Keratinocyte (primary cell): ENCODE results near the gene TNFSF15. TPM values are rescaled to one million over a fixed set of nuclear protein-coding genes. Genes with fewer than 3 reads are reported as not detected.

Experiments
- DNase-seq: peaks from one replicate; pipeline ENCODE4 v3.0.0-alpha.2; 2011; ENCODE audit warnings: low read depth, missing footprints, low spot score
- FAIRE-seq: peaks from 2 replicates; lab custom pipeline; 2011; peaks lifted over from hg19 to GRCh38; lab: Jason Lieb, UNC
- H2AFZ ChIP-seq: 2 replicates; pipeline ENCODE4 v1.6.0; 2012; ENCODE audit warnings: low read length, control low read depth, inconsistent platforms; ENCODE audit not compliant: control insufficient read depth
- H3K27ac ChIP-seq: 2 replicates; pipeline ENCODE4 v1.5.1; 2011; ENCODE audit warnings: low read length; ENCODE audit not compliant: control insufficient read depth, insufficient read depth
- H3K27me3 ChIP-seq: 3 replicates; pipeline ENCODE4 v1.6.0; 2011; ENCODE audit warnings: low read length; ENCODE audit not compliant: control insufficient read depth, insufficient read depth; ENCODE audit errors: extremely low read depth
- H3K36me3 ChIP-seq, 2 experiments: 2 replicates in 1 of 2; 3 replicates in 1 of 2; pipeline ENCODE4 v1.5.1; 2011; ENCODE audit warnings: low read length in 2 of 2, mild to moderate bottlenecking in 1 of 2; ENCODE audit not compliant: control insufficient read depth in 2 of 2, insufficient read depth in 2 of 2; ENCODE audit errors: extremely low read depth in 1 of 2
- H3K4me1 ChIP-seq: 3 replicates; pipeline ENCODE4 v1.5.1; 2011; ENCODE audit warnings: low read length; ENCODE audit not compliant: control insufficient read depth, insufficient read depth; ENCODE audit errors: extremely low read depth
- H3K4me2 ChIP-seq: 3 replicates; pipeline ENCODE4 v1.6.0; 2011; ENCODE audit warnings: low read depth, low read length; ENCODE audit not compliant: control insufficient read depth, insufficient read depth; ENCODE audit errors: extremely low read depth
- H3K4me3 ChIP-seq, 3 experiments: fragments of 200-600 bp in 1 of 3; sonication (generic) in 1 of 3; 2 replicates in 2 of 3; 3 replicates in 1 of 3; pipeline ENCODE4 v1.5.1; 2011 to 2016; ENCODE audit warnings: low read length in 3 of 3, mild to moderate bottlenecking in 3 of 3, control low read depth in 2 of 3, inconsistent platforms in 1 of 3, low read depth in 1 of 3, mixed read lengths in 1 of 3, mixed run types in 1 of 3, moderate library complexity in 1 of 3; ENCODE audit not compliant: control insufficient read depth in 2 of 3, insufficient read depth in 2 of 3; ENCODE audit errors: extremely low read depth in 1 of 3
- H3K79me2 ChIP-seq: 2 replicates; pipeline ENCODE4 v1.6.0; 2012; ENCODE audit warnings: low read length; ENCODE audit not compliant: control insufficient read depth, insufficient read depth
- H3K9ac ChIP-seq: 3 replicates; pipeline ENCODE4 v1.6.0; 2011; ENCODE audit warnings: low read length; ENCODE audit not compliant: control insufficient read depth, insufficient read depth; ENCODE audit errors: extremely low read depth
- H3K9me1 ChIP-seq: 3 replicates; pipeline ENCODE4 v1.6.0; 2011; ENCODE audit warnings: low read length; ENCODE audit not compliant: control insufficient read depth, insufficient read depth; ENCODE audit errors: extremely low read depth
- H3K9me3 ChIP-seq: 2 replicates; pipeline ENCODE4 v1.5.1; 2012; ENCODE audit warnings: low read depth, low read length; ENCODE audit not compliant: control insufficient read depth
- H4K20me1 ChIP-seq: 3 replicates; pipeline ENCODE4 v1.6.0; 2011; ENCODE audit warnings: low read length; ENCODE audit not compliant: control insufficient read depth, insufficient read depth; ENCODE audit errors: extremely low read depth
- CTCF ChIP-seq, 3 experiments: IDR thresholded peaks in 1 of 3; conservative IDR thresholded peaks in 1 of 3; optimal IDR thresholded peaks in 1 of 3; 2 replicates in 2 of 3; 3 replicates in 1 of 3; pipeline versions ENCODE3 to v1.5.1; 2011; ENCODE audit warnings: low read length in 3 of 3, mild to moderate bottlenecking in 3 of 3, moderate library complexity in 2 of 3, control low read depth in 1 of 3, inconsistent platforms in 1 of 3; ENCODE audit not compliant: insufficient read depth in 2 of 3; ENCODE audit errors: extremely low read depth in 1 of 3
- EZH2 ChIP-seq: IDR thresholded peaks from one replicate; pipeline ENCODE4 v1.6.1; 2012; ENCODE audit warnings: inconsistent platforms, mild to moderate bottlenecking, low read length, moderate library complexity
- dilution Hi-C: fragments of 300-500 bp; cut with MboI; formaldehyde crosslinking; loops from one replicate; pipeline ENCODE4 v1.7.0; 2020; ENCODE audit warnings: low sequenced_read_pairs; ENCODE audit not compliant: extremely low pct_ligation_motif_present
- polyA plus RNA-seq, 5 experiments: library from polyadenylated mRNA; depleted of rRNA in 3 of 5; stranded (reverse) in 3 of 5; stranded (forward) in 1 of 5; unstranded in 1 of 5; fragments of >200 nt; gene quantifications; 1 replicate in 1 of 5; 2 replicates in 3 of 5; 3 replicates in 1 of 5; pipeline versions ENCODE4 v1.2.1 to v1.2.3, GENCODE V29; 2011 to 2012; ENCODE audit warnings: missing spikeins in 2 of 5, low read depth in 1 of 5, low replicate concordance in 1 of 5

The TNFSF15 gene
- polyA plus RNA-seq, 1 donor (not counting 4 experiments of a cell fraction or from before 2014, with no cell fraction given), result 1.1 TPM

DNA sequence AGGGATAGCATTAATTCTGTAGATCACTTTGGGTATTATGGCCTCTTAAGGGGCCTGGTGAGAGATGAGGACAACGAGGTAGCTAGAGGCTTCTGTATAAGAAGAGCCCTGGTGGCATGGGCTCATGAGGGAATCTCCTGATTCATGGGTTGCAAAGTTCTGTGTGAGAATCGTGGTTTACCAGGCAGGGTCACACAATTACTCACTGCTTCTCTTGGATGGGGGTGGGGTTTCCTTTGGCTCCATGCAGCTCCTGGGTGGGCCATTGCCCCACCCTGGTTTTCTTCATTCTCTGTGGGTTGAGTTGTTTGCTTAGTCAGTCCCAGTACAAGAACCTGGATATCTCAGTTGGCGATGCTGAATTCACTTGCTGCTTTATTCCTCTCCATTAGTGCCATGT lies 30.9 kb upstream of the TNFSF15 start:
- H2AFZ ChIP-seq, result no peak overlapping the region
- no peaks in the 10 kb centered on the region for H3K9me1 ChIP-seq
- H3K27me3 ChIP-seq, result no peaks in the 10 kb centered on the region
- DNase-seq (no peak), FAIRE-seq (peak; percentile 43)
- H3K4me3 ChIP-seq, result no peak overlapping the region
- no peaks in the 10 kb centered on the region for H3K79me2 ChIP-seq
- no peaks in the 10 kb centered on the region for H3K4me1 ChIP-seq
- TF ChIP-seq EZH2, result no peak
- no peak for TF ChIP-seq CTCF (optimal IDR thresholded peaks at IDR 0.05 in 1 of 3, IDR thresholded peaks at IDR 0.05 in 1 of 3, conservative IDR thresholded peaks at IDR 0.05 in 1 of 3; ENCODE audit: extremely low read depth in 1 of 3, insufficient read depth in 2 of 3, low read length in 3 of 3)
- no peak overlapping the region for H3K4me2 ChIP-seq
- H3K9ac ChIP-seq, result no peak overlapping the region
- no peaks in the 10 kb centered on the region for H4K20me1 ChIP-seq
- dilution Hi-C loops, result no loop called here
- H3K27ac ChIP-seq, result no peak overlapping the region
- H3K9me3 ChIP-seq, result no peaks in the 10 kb centered on the region
- no peaks in the 10 kb centered on the region for H3K36me3 ChIP-seq

DNA sequence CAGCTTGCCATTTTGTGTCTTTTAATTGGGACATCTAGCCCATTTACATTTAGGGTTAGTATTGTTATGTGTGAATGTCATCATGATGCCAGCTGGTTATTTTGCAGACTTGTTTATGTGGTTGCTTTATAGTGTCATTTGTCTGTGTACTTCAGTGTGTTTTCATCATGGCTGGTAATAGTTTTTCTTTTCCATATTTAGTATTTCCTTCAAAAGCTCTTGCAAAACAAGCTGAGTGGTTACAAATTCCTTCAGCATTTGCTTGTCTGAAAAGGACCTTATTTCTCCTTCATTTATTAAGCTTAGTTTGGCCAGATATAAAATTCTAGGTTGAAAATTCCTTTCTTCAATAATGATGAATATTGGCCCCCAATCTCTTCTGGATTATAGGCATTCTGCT lies 28.5 kb upstream of the TNFSF15 start:
- Histone ChIP-seq H3K9me1 (no peaks in the 10 kb centered on the region), H3K27ac (no peak overlapping the region), H3K4me3 (no peak overlapping the region), H3K79me2 (no peaks in the 10 kb centered on the region), H3K27me3 (no peaks in the 10 kb centered on the region), H2AFZ (no peak overlapping the region), H3K4me2 (no peak overlapping the region), H3K9me3 (no peaks in the 10 kb centered on the region), H3K9ac (no peak overlapping the region), H3K4me1 (no peaks in the 10 kb centered on the region), H3K36me3 (no peaks in the 10 kb centered on the region), H4K20me1 (no peaks in the 10 kb centered on the region)
- DNase-seq (no peak), FAIRE-seq (no peak)
- dilution Hi-C loops, result no loop called here
- TF ChIP-seq CTCF (optimal IDR thresholded peaks at IDR 0.05 in 1 of 3, IDR thresholded peaks at IDR 0.05 in 1 of 3, conservative IDR thresholded peaks at IDR 0.05 in 1 of 3; ENCODE audit: extremely low read depth in 1 of 3, insufficient read depth in 2 of 3, low read length in 3 of 3), result no peak
- no peak for TF ChIP-seq EZH2
